Neuron (in vitro differentiated cells): ENCODE measurements around the gene GDI1.

Experiments
- H2AFZ ChIP-seq: one replicate; pipeline ENCODE4 v1.6.1; 2013; ENCODE audit warnings: low read depth, mild to moderate bottlenecking, inconsistent platforms, low read length, moderate library complexity
- H3K27me3 ChIP-seq: one replicate; pipeline ENCODE4 v1.6.1; 2013; ENCODE audit warnings: low read length; ENCODE audit not compliant: insufficient read depth
- H3K36me3 ChIP-seq: one replicate; pipeline ENCODE4 v1.6.1; 2013; ENCODE audit warnings: low read length; ENCODE audit not compliant: insufficient read depth
- H3K4me1 ChIP-seq: one replicate; pipeline ENCODE4 v1.6.1; 2013; ENCODE audit warnings: low read length; ENCODE audit not compliant: insufficient read depth
- H3K4me3 ChIP-seq: 2 replicates; pipeline ENCODE4 v1.5.1; 2013; ENCODE audit warnings: mild to moderate bottlenecking, low read length, moderate library complexity
- H3K9me3 ChIP-seq: one replicate; pipeline ENCODE4 v1.6.1; 2013; ENCODE audit warnings: low read length

Gene GDI1

GRCh38 chrX:154449618-154450017 is 12.7 kb downstream of the GDI1 start:
- Histone ChIP-seq H3K27me3 (no peaks in the 10 kb centered on the region), H3K36me3 (no peaks in the 10 kb centered on the region)

GRCh38 chrX:154450312-154450711 is 13.4 kb downstream of the GDI1 start:
- Histone ChIP-seq H3K4me3 (no peak overlapping the region), H3K9me3 (no peaks in the 10 kb centered on the region), H3K36me3 (no peaks in the 10 kb centered on the region), H3K27me3 (no peaks in the 10 kb centered on the region), H3K4me1 (no peaks in the 10 kb centered on the region), H2AFZ (no peak overlapping the region)

More at GRCh38 chrX:154449618-154450017, 12.7 kb downstream of the GDI1 start:
- Histone ChIP-seq H3K9me3 (no peaks in the 10 kb centered on the region), H3K4me3 (no peak overlapping the region), H3K4me1 (peaks cover 4% of the 10 kb centered on the region), H2AFZ (no peak overlapping the region)

DNA sequence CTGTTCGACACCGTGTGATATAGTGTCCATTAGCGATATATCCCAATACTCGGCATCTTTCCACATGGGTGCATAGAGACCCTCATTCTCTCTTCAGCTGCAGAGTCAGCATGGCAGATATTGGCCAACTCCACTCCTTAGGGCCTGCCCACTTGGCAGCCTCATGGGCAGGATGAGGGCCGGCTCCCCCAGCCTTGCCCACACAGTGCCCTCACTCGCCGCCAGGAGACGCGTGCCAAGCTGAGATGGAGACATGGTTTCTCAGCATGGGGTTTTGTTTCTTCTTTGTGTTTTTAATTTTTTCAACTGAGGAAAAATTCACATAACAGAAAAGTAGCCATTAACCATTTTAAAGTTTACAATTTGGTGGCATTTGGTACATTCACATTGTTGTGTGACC is 15.9 kb downstream of the GDI1 start:
- H3K4me3 ChIP-seq = no peak overlapping the region
- H3K9me3 ChIP-seq = no peaks in the 10 kb centered on the region
- no peaks in the 10 kb centered on the region for H3K36me3 ChIP-seq
- H3K4me1 ChIP-seq = no peaks in the 10 kb centered on the region
- no peak overlapping the region for H2AFZ ChIP-seq
- H3K27me3 ChIP-seq = no peaks in the 10 kb centered on the region

GRCh38 chrX:154457491-154458115 is 20.6 kb downstream of the GDI1 start:
- Histone ChIP-seq H3K4me1 (peaks cover 12% of the 10 kb centered on the region), H2AFZ (no peak overlapping the region), H3K36me3 (peaks cover 3% of the 10 kb centered on the region), H3K27me3 (no peaks in the 10 kb centered on the region), H3K9me3 (no peaks in the 10 kb centered on the region), H3K4me3 (peak overlapping the region; percentile 79)

- no peaks in the 10 kb centered on the region for H3K27me3 ChIP-seq
- H3K9me3 ChIP-seq = no peaks in the 10 kb centered on the region
- H2AFZ ChIP-seq = no peak within 1 kb of the TSS
- H3K4me3 ChIP-seq = peak within 1 kb of the TSS; percentile 79
- H3K36me3 ChIP-seq = peaks cover 6% of the 10 kb centered on the region
- peaks cover 12% of the 10 kb centered on the region for H3K4me1 ChIP-seq
Measured at GRCh38 chrX:154458116-154458953, 21.4 kb downstream of the GDI1 start, which contains the start of gene PLXNA3. PLXNA3 (plus strand) TSS chrX:154458281; CDS start chrX:154460184, 1,903 bp downstream.

DNA sequence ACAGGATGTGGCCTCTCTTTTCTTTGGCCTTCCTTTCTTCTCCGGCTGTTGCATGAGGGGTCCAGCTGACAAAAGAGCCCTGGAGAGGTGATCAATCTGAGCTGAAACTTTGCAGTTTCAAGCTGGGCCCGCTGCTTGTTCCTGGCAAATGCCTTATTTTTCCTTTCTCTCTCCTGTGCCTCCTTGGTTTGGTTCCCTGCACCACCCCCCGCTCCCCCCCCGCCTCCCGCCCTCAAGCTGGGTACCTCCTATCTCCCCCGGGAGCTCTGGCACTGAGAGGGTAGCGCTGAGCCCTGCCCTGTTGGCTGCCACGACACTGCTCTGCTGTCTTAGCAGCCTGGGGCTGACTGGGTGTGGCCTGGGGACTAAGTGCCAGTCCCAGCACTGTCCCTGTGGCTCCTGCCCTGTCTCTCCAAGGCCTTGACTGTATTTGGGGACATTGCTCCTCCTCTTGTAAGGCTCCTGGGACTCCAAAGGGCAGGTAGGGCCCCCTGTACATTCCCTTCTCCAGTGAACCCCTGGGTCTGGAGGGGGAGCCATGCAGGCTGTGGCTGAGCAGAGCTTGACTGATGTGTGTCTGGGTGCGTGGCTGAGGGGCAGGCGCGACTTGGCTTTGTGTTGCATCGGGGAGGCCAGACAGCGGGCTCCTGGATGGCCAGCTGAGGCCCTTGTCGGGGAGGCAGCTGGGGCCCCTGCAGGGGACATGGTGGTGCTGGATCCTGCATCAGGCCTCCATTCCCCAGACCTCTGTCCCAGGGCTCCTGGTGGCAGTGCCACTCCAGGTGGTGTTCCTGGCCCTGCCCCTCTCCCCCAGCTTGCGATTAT is 22.2 kb downstream of the GDI1 start:
- peaks cover 12% of the 10 kb centered on the region for H3K4me1 ChIP-seq
- H3K36me3 ChIP-seq = peaks cover 9% of the 10 kb centered on the region
- H2AFZ ChIP-seq = no peak overlapping the region
- peak overlapping the region; percentile 79 for H3K4me3 ChIP-seq
- H3K9me3 ChIP-seq = no peaks in the 10 kb centered on the region
- no peaks in the 10 kb centered on the region for H3K27me3 ChIP-seq

DNA sequence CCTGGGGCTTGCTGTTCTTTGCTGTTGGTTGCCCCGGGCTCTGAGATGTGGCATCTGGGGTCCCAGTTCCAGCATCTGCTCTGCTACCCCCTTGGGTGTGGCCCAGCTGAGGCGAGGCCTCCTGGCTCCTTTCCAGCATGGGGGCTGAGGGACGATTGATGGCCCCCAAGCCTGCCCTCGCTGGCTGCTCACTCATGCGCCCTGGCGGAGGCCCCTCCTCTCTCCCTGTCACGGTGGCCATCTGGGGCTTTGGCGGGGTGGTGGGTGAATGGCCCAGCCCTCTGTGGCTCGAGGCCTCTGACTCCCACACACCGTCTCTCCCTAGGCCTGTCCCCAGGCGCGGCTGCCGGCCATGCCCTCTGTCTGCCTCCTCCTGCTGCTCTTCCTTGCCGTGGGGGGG is 22.9 kb downstream of the GDI1 start:
- H3K4me3 ChIP-seq = peak overlapping the region; percentile 79
- no peaks in the 10 kb centered on the region for H3K9me3 ChIP-seq
- peaks cover 14% of the 10 kb centered on the region for H3K36me3 ChIP-seq
- peaks cover 12% of the 10 kb centered on the region for H3K4me1 ChIP-seq
- H2AFZ ChIP-seq = no peak overlapping the region
- no peaks in the 10 kb centered on the region for H3K27me3 ChIP-seq

- Histone ChIP-seq H3K4me1 (peaks cover 12% of the 10 kb centered on the region), H2AFZ (no peak overlapping the region), H3K36me3 (peaks cover 14% of the 10 kb centered on the region), H3K9me3 (no peaks in the 10 kb centered on the region), H3K27me3 (no peaks in the 10 kb centered on the region), H3K4me3 (no peak overlapping the region)
Measured at GRCh38 chrX:154460326-154460725, 23.4 kb downstream of the GDI1 start.

- no peaks in the 10 kb centered on the region for H3K9me3 ChIP-seq
- peaks cover 12% of the 10 kb centered on the region for H3K4me1 ChIP-seq
- no peak overlapping the region for H3K4me3 ChIP-seq
- peaks cover 24% of the 10 kb centered on the region for H3K36me3 ChIP-seq
- no peaks in the 10 kb centered on the region for H3K27me3 ChIP-seq
- no peak overlapping the region for H2AFZ ChIP-seq
Measured at GRCh38 chrX:154462396-154462795, 25.4 kb downstream of the GDI1 start.

- Histone ChIP-seq H2AFZ (no peak overlapping the region), H3K4me3 (no peak overlapping the region), H3K9me3 (no peaks in the 10 kb centered on the region), H3K36me3 (peaks cover 30% of the 10 kb centered on the region), H3K27me3 (no peaks in the 10 kb centered on the region), H3K4me1 (peaks cover 12% of the 10 kb centered on the region)
Measured at GRCh38 chrX:154463611-154464220, 26.8 kb downstream of the GDI1 start.

- peaks cover 4% of the 10 kb centered on the region for H3K4me1 ChIP-seq
- peaks cover 36% of the 10 kb centered on the region for H3K36me3 ChIP-seq
- no peak overlapping the region for H3K4me3 ChIP-seq
- H3K9me3 ChIP-seq = no peaks in the 10 kb centered on the region
- no peak overlapping the region for H2AFZ ChIP-seq
- no peaks in the 10 kb centered on the region for H3K27me3 ChIP-seq
Measured at GRCh38 chrX:154464806-154465365, 27.9 kb downstream of the GDI1 start.

GRCh38 chrX:154465601-154466000 is 28.6 kb downstream of the GDI1 start:
- no peak overlapping the region for H2AFZ ChIP-seq
- H3K36me3 ChIP-seq = peaks cover 37% of the 10 kb centered on the region
- H3K27me3 ChIP-seq = no peaks in the 10 kb centered on the region
- no peaks in the 10 kb centered on the region for H3K4me1 ChIP-seq
- H3K9me3 ChIP-seq = no peaks in the 10 kb centered on the region
- H3K4me3 ChIP-seq = no peak overlapping the region
